GM23338 (cell line): Measurements from ENCODE around the gene IGF1R. TPM values are rescaled to one million over a fixed set of nuclear protein-coding genes. Genes with fewer than 3 reads are reported as not detected.

Experiments used
- ATAC-seq: fragments of 200-7000 bp; cut with Tn5 transposase; 3 replicates; pipeline ENCODE4 v1.9.1; 2020
- DNase-seq: peaks from one replicate; pipeline ENCODE4 v3.0.0-alpha.2; 2015; ENCODE audit warnings: low spot score
- H2AFZ ChIP-seq: fragments of 200-600 bp; sonication (generic); 2 replicates; pipeline ENCODE4 v1.8.0; 2016; ENCODE audit warnings: antibody characterized with exemption, mild to moderate bottlenecking, moderate library complexity
- H3F3A ChIP-seq: fragments of 200-600 bp; sonication (generic); replicated peaks from 2 replicates; pipeline ENCODE4 v1.8.0; 2017; ENCODE audit warnings: antibody characterized with exemption, mixed run types, low read depth
- H3K27ac ChIP-seq: fragments of 200-600 bp; sonication (generic); 2 replicates; pipeline ENCODE4 v1.6.1; 2016; ENCODE audit warnings: low read depth
- H3K27me3 ChIP-seq: fragments of 200-600 bp; sonication (generic); 2 replicates; pipeline ENCODE4 v1.8.0; 2016; ENCODE audit warnings: mild to moderate bottlenecking, mixed run types, moderate library complexity; ENCODE audit not compliant: insufficient read depth
- H3K36me3 ChIP-seq: fragments of 200-600 bp; sonication (generic); 2 replicates; pipeline ENCODE4 v1.8.0; 2016; ENCODE audit warnings: mild to moderate bottlenecking; ENCODE audit not compliant: insufficient read depth
- H3K4me1 ChIP-seq: fragments of 200-600 bp; sonication (generic); 2 replicates; pipeline ENCODE4 v1.8.0; 2016; ENCODE audit warnings: mild to moderate bottlenecking, moderate library complexity; ENCODE audit not compliant: insufficient read depth
- H3K4me2 ChIP-seq: fragments of 200-600 bp; sonication (generic); 2 replicates; pipeline ENCODE4 v1.7.1; 2017; ENCODE audit warnings: mixed run types
- H3K4me3 ChIP-seq: fragments of 200-600 bp; sonication (generic); 2 replicates; pipeline ENCODE4 v1.6.1; 2016; ENCODE audit warnings: mixed run types
- H3K79me2 ChIP-seq: fragments of 200-600 bp; sonication (generic); replicated peaks from 2 replicates; pipeline ENCODE4 v1.8.0; 2017; ENCODE audit warnings: mild to moderate bottlenecking; ENCODE audit not compliant: insufficient read depth
- H3K9me2 ChIP-seq: fragments of 200-600 bp; sonication (generic); 2 replicates; pipeline ENCODE4 v1.8.0; 2017; ENCODE audit not compliant: insufficient read depth
- H4K20me1 ChIP-seq: fragments of 200-600 bp; sonication (generic); replicated peaks from 2 replicates; pipeline ENCODE4 v1.8.0; 2017; ENCODE audit warnings: mild to moderate bottlenecking; ENCODE audit not compliant: insufficient read depth
- H3K27ac Mint-ChIP-seq: 2 replicates; pipeline ENCODE4 v1.8.0; 2020; ENCODE audit warnings: inconsistent platforms, mild to moderate bottlenecking, moderate library complexity, mixed read lengths
- H3K27me3 Mint-ChIP-seq: 3 replicates; pipeline ENCODE4 v1.8.0; 2022; ENCODE audit warnings: low read depth, mild to moderate bottlenecking, moderate library complexity, mixed read lengths, inconsistent platforms; ENCODE audit not compliant: insufficient read depth, poor library complexity
- H3K36me3 Mint-ChIP-seq: 3 replicates; pipeline ENCODE4 v1.8.0; 2021; ENCODE audit warnings: low read depth, mild to moderate bottlenecking, inconsistent platforms, moderate library complexity, mixed read lengths
- H3K4me1 Mint-ChIP-seq: 3 replicates; pipeline ENCODE4 v1.8.0; 2020; ENCODE audit warnings: mild to moderate bottlenecking, inconsistent platforms, mixed read lengths
- H3K4me3 Mint-ChIP-seq: 3 replicates; pipeline ENCODE4 v1.8.0; 2021; ENCODE audit warnings: moderate library complexity, mild to moderate bottlenecking, inconsistent platforms, mixed read lengths
- H3K9me3 Mint-ChIP-seq: 3 replicates; pipeline ENCODE4 v1.8.0; 2020; ENCODE audit warnings: moderate library complexity, mild to moderate bottlenecking, inconsistent platforms, mixed read lengths
- CREB1 ChIP-seq: fragments of 250-450 bp; sonication (Bioruptor Pico); IDR thresholded peaks from 2 replicates; pipeline ENCODE4 v1.5.0; 2020; ENCODE audit warnings: low read depth, mild to moderate bottlenecking, moderate library complexity
- CTCF ChIP-seq, 2 experiments: fragments of 200-600 bp in 1 of 2; sonication (generic) in 1 of 2; conservative IDR thresholded peaks; 2 replicates each; pipeline versions ENCODE4 v1.5.1 to v1.6.1; 2016 to 2017; ENCODE audit warnings: antibody characterized with exemption in 2 of 2, low read depth in 2 of 2, mild to moderate bottlenecking in 2 of 2, moderate library complexity in 1 of 2
- ETS1 ChIP-seq: IDR thresholded peaks from 2 replicates; pipeline ENCODE4 v1.6.1; 2016; ENCODE audit warnings: antibody characterized with exemption
- EZH2 ChIP-seq: fragments of 200-600 bp; sonication (generic); IDR thresholded peaks from one replicate; pipeline ENCODE4 v1.8.0; 2017; ENCODE audit warnings: antibody characterized with exemption, mild to moderate bottlenecking, low read depth; ENCODE audit not compliant: unreplicated experiment
- EZH2phosphoT487 ChIP-seq: fragments of 200-600 bp; sonication (generic); IDR thresholded peaks from one replicate; pipeline ENCODE4 v1.8.1; 2018; ENCODE audit warnings: antibody characterized with exemption; ENCODE audit not compliant: unreplicated experiment
- JUNB ChIP-seq: IDR thresholded peaks from one replicate; pipeline ENCODE4 v1.6.1; 2016; ENCODE audit warnings: antibody characterized with exemption; ENCODE audit not compliant: unreplicated experiment
- NANOG ChIP-seq: IDR thresholded peaks from 2 replicates; pipeline ENCODE4 v1.6.1; 2016; ENCODE audit warnings: antibody characterized with exemption, borderline replicate concordance
- POLR2AphosphoS5 ChIP-seq: IDR thresholded peaks from 2 replicates; pipeline ENCODE4 v1.6.1; 2016; ENCODE audit warnings: antibody characterized with exemption, low read depth
- REST ChIP-seq: IDR thresholded peaks from one replicate; pipeline ENCODE4 v1.6.1; 2018; ENCODE audit warnings: antibody characterized with exemption; ENCODE audit not compliant: unreplicated experiment
- STAT1 ChIP-seq: IDR thresholded peaks from one replicate; pipeline ENCODE4 v1.6.1; 2016; ENCODE audit warnings: antibody characterized with exemption; ENCODE audit not compliant: unreplicated experiment
- ZNF114 ChIP-seq: fragments of 250-450 bp; sonication (Bioruptor Pico); IDR thresholded peaks from 2 replicates; pipeline ENCODE4 v1.5.0; 2020; ENCODE audit warnings: mild to moderate bottlenecking, moderate library complexity
- ZNF331 ChIP-seq: fragments of 250-450 bp; sonication (Bioruptor Pico); IDR thresholded peaks from 2 replicates; pipeline ENCODE4 v1.5.0; 2020; ENCODE audit warnings: low read depth, mild to moderate bottlenecking, moderate library complexity
- ZNF462 ChIP-seq: fragments of 250-450 bp; sonication (Bioruptor Pico); IDR thresholded peaks from 2 replicates; pipeline ENCODE4 v1.5.0; 2020; ENCODE audit warnings: mild to moderate bottlenecking, moderate library complexity
- polyA plus RNA-seq: library from polyadenylated mRNA; unstranded; fragments of >200 nt; fragmentation: Nextera tagmentation; extraction: Ambion mirVana; gene quantifications from 2 replicates; pipeline ENCODE4 v1.2.1, GENCODE V29; 2016
- total RNA-seq: library from RNA; depleted of rRNA; stranded (reverse); fragments of >200 nt; shearing (Covaris generic); gene quantifications from 2 replicates; pipeline ENCODE4 v1.2.3, GENCODE V29; 2014

Gene IGF1R
- total and polyA plus RNA-seq, 2 experiments from 2014 or later = 20.4 to 92.2 TPM

- Mint-ChIP-seq H3K27me3 (peaks cover 13% of the 10 kb centered on the region), H3K36me3 (no peaks in the 10 kb centered on the region), H3K27ac (no peak overlapping the region), H3K9me3 (no peaks in the 10 kb centered on the region), H3K4me3 (no peak overlapping the region), H3K4me1 (peaks cover 62% of the 10 kb centered on the region)
- DNase-seq = no peak
- ATAC-seq = no peak
- TF ChIP-seq CREB1 (CRISPR knock-in tag) (no peak), JUNB (no peak), ZNF331 (no peak), EZH2 (no peak), NANOG (no peak), ZNF462 (CRISPR knock-in tag) (no peak), ZNF114 (no peak), STAT1 (no peak), ETS1 (no peak), POLR2AphosphoS5 (no peak), EZH2phosphoT487 (no peak), CTCF (conservative IDR thresholded peaks at IDR 0.05; ENCODE audit: low read depth in 2 of 2) (no peak), REST (no peak)
- H3K27me3 ChIP-seq = no peaks in the 10 kb centered on the region
- H3K4me1 ChIP-seq = peaks cover 62% of the 10 kb centered on the region
- H3K9me2 ChIP-seq = no peaks in the 10 kb centered on the region
- H3F3A ChIP-seq = 0 out of 2 replicates have a peak, but pooled peaks cover 3% of the 10 kb centered on the region
- H4K20me1 ChIP-seq = peaks cover 25% of the 10 kb centered on the region
- no peaks in the 10 kb centered on the region for H3K36me3 ChIP-seq
- H3K27ac ChIP-seq = no peak overlapping the region
- no peak overlapping the region for H2AFZ ChIP-seq
- H3K4me3 ChIP-seq = no peak overlapping the region
- H3K79me2 ChIP-seq = peaks cover 93% of the 10 kb centered on the region
- no peak overlapping the region for H3K4me2 ChIP-seq
Observed at GRCh38 chr15:98781838-98782237, 133.5 kb downstream of the IGF1R start.
